ENCODE results near the gene TRABD2B. TPM values are rescaled to one million over a fixed set of nuclear protein-coding genes. Genes with fewer than 3 reads are reported as not detected.

Gene TRABD2B
- polyA plus RNA-seq, 1 of the 3 experiments (the other 2 are of a cell fraction): 0.03 TPM

DNA sequence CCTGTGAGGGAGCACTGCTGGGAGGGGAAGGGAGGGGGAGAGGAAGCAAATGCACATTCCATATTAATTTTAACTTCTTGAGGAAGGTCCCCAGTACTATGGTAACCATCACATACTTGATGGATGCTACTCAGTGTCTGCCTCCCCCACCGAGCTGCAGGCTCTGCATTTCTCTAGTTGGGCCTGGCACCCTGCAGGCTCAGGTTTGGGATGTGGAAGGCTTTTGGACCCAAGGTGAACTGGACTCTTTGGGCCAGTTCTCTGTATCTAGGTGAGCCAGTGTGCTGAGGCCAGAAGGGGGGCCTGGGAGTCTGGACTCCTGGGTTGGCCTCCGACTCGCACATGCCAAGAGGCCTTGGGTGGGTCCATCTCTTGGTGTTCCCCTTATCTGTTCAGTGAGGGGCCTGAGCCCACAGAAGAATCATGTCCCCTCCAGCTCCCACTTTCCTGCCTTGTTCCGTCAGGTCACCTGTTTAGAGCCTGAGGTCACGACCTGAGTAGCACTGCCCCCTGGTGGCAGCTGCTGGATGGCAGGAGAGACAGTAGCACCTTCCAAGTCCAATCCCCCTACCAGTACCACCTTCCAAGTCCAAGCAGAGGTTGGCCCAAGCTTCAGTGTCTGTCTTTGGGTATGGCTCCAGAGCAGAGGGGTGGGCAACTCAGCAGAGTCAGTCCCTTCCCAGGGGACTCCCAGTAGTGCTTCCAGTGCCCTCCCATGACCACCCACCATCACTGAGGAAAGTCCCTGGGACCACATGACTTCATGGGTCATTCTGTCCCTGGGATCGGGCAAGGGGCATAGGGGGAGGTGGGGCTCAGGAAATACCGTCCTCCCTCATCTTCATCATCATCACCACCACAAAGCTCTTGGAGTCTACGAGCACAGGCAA, 241.8 kb downstream of the TRABD2B start:
- ChIA-PET CTCF (interaction anchor here (0.7 to 3.4 kb wide), 22 partner anchors 8 to 323 kb away, joined by 3 to 22 read pairs (median 4); partner anchors contain the start of gene TRABD2B), POLR2A (no interaction called here)
- no peak overlapping the region for H3K4me3 ChIP-seq (ENCODE audit: low read depth in 2 of 2, low read length in 1 of 2)
- no peaks in the 10 kb centered on the region for H3K27me3 ChIP-seq (ENCODE audit: insufficient read depth)
- peak; percentile 24; the same call in 1 of the 2 replicates for TF ChIP-seq RAD21 (IDR thresholded peaks at IDR 0.05; ENCODE audit: low read length)
- TF ChIP-seq, protein P1, sequence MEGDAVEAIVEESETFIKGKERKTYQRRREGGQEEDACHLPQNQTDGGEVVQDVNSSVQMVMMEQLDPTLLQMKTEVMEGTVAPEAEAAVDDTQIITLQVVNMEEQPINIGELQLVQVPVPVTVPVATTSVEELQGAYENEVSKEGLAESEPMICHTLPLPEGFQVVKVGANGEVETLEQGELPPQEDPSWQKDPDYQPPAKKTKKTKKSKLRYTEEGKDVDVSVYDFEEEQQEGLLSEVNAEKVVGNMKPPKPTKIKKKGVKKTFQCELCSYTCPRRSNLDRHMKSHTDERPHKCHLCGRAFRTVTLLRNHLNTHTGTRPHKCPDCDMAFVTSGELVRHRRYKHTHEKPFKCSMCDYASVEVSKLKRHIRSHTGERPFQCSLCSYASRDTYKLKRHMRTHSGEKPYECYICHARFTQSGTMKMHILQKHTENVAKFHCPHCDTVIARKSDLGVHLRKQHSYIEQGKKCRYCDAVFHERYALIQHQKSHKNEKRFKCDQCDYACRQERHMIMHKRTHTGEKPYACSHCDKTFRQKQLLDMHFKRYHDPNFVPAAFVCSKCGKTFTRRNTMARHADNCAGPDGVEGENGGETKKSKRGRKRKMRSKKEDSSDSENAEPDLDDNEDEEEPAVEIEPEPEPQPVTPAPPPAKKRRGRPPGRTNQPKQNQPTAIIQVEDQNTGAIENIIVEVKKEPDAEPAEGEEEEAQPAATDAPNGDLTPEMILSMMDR (IDR thresholded peaks at IDR 0.05): peak; percentile 63
- TF ChIP-seq MXI1 (IDR thresholded peaks at IDR 0.05; ENCODE audit: low read depth, low read length): no peak
- H3K9me2 ChIP-seq: no peaks in the 10 kb centered on the region
- DNase-seq: peak; percentile 44
- no peaks in the 10 kb centered on the region for H3K79me2 ChIP-seq (ENCODE audit: insufficient read depth)
- H3K9ac ChIP-seq: no peak overlapping the region
- H3K9me3 ChIP-seq: no peaks in the 10 kb centered on the region
- H3K36me3 ChIP-seq (replicated peaks in 1 of 2; ENCODE audit: control insufficient read depth in 1 of 2, insufficient read depth in 2 of 2, low read length in 1 of 2): no peaks in the 10 kb centered on the region
- 67% methylated on average over 6 of the region's 8 CpGs for WGBS (ENCODE audit: low lambda C conversion rate)
- no peaks in the 10 kb centered on the region for H3K4me1 ChIP-seq (ENCODE audit: control insufficient read depth in 1 of 2, insufficient read depth in 2 of 2, low read depth in 1 of 2, low read length in 1 of 2)
- no peaks in the 10 kb centered on the region for H4K20me1 ChIP-seq (ENCODE audit: insufficient read depth)
- H3K27ac ChIP-seq (ENCODE audit: low read depth in 2 of 2, low read length in 1 of 2): no peak overlapping the region
- H3F3A ChIP-seq (replicated peaks; ENCODE audit: insufficient read depth): no peaks in the 10 kb centered on the region
- no peak overlapping the region for H3K4me2 ChIP-seq
- H2AFZ ChIP-seq (ENCODE audit: low read depth): no peak overlapping the region

DNA sequence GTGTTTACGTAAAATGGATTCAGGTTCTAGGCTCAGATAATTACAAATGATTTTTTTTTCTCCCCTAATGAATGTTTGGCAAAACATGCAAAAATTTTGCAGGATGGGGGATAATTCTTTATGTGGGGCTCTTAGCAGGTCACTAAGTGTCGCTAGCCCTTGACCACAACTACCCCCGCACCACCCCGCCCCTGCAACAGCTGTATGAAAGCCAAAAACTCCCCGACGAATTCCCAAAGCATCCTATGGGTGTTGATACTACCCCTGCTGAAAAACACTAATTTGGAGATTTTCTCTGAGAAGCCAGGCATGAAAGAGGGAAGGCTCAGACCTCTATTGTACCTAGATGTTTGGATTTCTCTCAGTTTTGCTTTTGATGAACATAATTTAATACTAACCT, 243.0 kb downstream of the TRABD2B start:
- H3K4me3 ChIP-seq (ENCODE audit: low read depth in 2 of 2, low read length in 1 of 2): no peak overlapping the region
- POLR2A ChIA-PET: no interaction called here
- TF ChIP-seq, protein P2, sequence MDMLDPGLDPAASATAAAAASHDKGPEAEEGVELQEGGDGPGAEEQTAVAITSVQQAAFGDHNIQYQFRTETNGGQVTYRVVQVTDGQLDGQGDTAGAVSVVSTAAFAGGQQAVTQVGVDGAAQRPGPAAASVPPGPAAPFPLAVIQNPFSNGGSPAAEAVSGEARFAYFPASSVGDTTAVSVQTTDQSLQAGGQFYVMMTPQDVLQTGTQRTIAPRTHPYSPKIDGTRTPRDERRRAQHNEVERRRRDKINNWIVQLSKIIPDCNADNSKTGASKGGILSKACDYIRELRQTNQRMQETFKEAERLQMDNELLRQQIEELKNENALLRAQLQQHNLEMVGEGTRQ (IDR thresholded peaks at IDR 0.05; ENCODE audit: borderline replicate concordance, low read depth, low read length): no peak
- TF ChIP-seq, protein P3, sequence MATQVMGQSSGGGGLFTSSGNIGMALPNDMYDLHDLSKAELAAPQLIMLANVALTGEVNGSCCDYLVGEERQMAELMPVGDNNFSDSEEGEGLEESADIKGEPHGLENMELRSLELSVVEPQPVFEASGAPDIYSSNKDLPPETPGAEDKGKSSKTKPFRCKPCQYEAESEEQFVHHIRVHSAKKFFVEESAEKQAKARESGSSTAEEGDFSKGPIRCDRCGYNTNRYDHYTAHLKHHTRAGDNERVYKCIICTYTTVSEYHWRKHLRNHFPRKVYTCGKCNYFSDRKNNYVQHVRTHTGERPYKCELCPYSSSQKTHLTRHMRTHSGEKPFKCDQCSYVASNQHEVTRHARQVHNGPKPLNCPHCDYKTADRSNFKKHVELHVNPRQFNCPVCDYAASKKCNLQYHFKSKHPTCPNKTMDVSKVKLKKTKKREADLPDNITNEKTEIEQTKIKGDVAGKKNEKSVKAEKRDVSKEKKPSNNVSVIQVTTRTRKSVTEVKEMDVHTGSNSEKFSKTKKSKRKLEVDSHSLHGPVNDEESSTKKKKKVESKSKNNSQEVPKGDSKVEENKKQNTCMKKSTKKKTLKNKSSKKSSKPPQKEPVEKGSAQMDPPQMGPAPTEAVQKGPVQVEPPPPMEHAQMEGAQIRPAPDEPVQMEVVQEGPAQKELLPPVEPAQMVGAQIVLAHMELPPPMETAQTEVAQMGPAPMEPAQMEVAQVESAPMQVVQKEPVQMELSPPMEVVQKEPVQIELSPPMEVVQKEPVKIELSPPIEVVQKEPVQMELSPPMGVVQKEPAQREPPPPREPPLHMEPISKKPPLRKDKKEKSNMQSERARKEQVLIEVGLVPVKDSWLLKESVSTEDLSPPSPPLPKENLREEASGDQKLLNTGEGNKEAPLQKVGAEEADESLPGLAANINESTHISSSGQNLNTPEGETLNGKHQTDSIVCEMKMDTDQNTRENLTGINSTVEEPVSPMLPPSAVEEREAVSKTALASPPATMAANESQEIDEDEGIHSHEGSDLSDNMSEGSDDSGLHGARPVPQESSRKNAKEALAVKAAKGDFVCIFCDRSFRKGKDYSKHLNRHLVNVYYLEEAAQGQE (IDR thresholded peaks at IDR 0.05; ENCODE audit: low read depth, low read length): no peak
- TF ChIP-seq FOXM1 (IDR thresholded peaks at IDR 0.05; ENCODE audit: low read depth): no peak
- TF ChIP-seq JUND (IDR thresholded peaks at IDR 0.05): no peak
- TF ChIP-seq RFX5 (IDR thresholded peaks at IDR 0.05; ENCODE audit: low read length): no peak
- no peak overlapping the region for H3K27ac ChIP-seq (ENCODE audit: low read depth in 2 of 2, low read length in 1 of 2)
- no peaks in the 10 kb centered on the region for H3K27me3 ChIP-seq (ENCODE audit: insufficient read depth)
- CTCF ChIA-PET: interaction anchor here (0.9 to 3.4 kb wide), 7 partner anchors 8 to 322 kb away, joined by 3 to 22 read pairs (median 5); no protein-coding TSS in a partner anchor
- no peak for DNase-seq
- H3F3A ChIP-seq (replicated peaks; ENCODE audit: insufficient read depth): no peaks in the 10 kb centered on the region
- no peaks in the 10 kb centered on the region for H3K79me2 ChIP-seq (ENCODE audit: insufficient read depth)
- H3K9me2 ChIP-seq: no peaks in the 10 kb centered on the region
- H4K20me1 ChIP-seq (ENCODE audit: insufficient read depth): no peaks in the 10 kb centered on the region
- H3K9me3 ChIP-seq: no peaks in the 10 kb centered on the region
- H3K9ac ChIP-seq: no peak overlapping the region
- H2AFZ ChIP-seq (ENCODE audit: low read depth): no peak overlapping the region
- no peaks in the 10 kb centered on the region for H3K4me1 ChIP-seq (ENCODE audit: control insufficient read depth in 1 of 2, insufficient read depth in 2 of 2, low read depth in 1 of 2, low read length in 1 of 2)
- WGBS (ENCODE audit: low lambda C conversion rate): 66% methylated on average over 6 of the region's 6 CpGs
- no peaks in the 10 kb centered on the region for H3K36me3 ChIP-seq (replicated peaks in 1 of 2; ENCODE audit: control insufficient read depth in 1 of 2, insufficient read depth in 2 of 2, low read length in 1 of 2)
- H3K4me2 ChIP-seq: no peak overlapping the region

Data from SK-N-SH (cell line).